ENCODE measurements around the gene TBL1Y. TPM values are rescaled to one million over a fixed set of nuclear protein-coding genes. Genes with fewer than 3 reads are reported as not detected.
A peak's percentile ranks its signal among the peaks of the same experiment; 100 is the strongest.
"Not testable (repeated sequence)": the region's sequence is repeated elsewhere in the genome, so short reads cannot be mapped to it uniquely, and the experiment has no call there.

The TBL1Y gene
- total RNA-seq, result not detected in 2 replicates

DNA sequence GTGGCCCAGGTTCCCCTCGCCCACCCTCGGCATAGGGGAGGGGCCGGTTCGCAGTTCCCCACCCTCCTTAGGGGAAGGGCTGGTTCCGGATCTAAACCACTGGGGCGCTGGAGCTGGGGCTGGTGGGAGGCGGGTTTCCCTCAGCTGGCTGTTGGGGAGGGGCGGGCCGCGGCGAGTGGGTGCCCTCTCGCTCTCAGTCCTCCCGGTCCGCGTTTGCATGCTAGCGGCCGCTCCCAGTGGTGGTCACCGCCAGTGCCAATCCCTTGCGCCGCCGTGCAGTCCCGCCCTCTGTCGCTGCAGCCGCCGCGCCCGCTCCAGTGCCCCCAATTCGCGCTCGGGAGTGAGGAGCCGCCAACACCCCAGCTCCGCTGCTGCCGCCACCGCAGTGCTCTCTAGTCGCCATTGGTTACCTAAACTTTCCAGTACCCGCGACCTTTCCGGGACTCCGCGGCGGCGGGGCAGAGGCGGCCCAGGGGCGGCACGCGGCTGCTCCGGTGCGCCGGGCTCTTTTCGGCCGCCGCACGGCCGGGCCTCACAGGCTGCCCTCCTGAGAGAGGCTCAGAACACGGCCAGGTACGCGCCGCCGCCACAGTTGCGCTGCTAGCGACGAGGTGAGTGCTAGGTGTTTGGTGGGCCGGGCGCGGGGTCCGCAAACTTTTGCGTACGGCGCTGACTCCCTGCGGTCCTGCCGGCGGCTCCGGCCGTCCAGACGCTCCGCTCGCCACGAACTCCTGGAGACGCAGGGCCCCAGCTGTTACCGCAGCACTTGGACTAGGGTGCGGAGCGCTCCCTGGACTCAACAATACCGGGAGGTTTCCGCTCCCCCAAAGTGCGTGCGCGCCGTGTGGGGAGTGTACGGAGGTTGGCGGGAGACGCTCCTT, at the start of gene TBL1Y:
TBL1Y (plus strand) TSS at position 326 of the 881 bp plus-strand sequence. CDS start 114,388 bp downstream, outside the sequence.
- DNase-seq (ENCODE audit: low read depth in 2 of 2), result no peak

DNA sequence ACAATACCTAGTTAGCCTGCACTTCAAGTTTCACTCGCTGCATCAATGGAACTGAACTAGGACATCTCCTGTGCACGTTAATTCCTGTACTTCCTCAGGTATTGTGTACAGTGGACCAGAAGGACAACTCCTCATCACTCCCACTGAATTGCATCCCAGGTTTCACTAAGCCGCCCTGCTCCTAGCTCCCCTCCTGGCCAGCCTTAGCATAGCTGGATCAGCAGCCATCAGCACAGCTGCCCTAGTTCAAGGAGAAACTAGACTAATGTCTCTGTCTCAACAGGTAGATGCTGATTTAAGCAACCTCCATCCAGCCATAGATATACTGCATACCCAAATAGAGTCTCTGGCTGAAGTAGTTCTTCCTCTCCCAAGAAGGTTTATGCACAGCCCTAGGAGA, 16.0 kb upstream of the TBL1Y start:
- no peak for DNase-seq (ENCODE audit: low read depth in 2 of 2)

DNA sequence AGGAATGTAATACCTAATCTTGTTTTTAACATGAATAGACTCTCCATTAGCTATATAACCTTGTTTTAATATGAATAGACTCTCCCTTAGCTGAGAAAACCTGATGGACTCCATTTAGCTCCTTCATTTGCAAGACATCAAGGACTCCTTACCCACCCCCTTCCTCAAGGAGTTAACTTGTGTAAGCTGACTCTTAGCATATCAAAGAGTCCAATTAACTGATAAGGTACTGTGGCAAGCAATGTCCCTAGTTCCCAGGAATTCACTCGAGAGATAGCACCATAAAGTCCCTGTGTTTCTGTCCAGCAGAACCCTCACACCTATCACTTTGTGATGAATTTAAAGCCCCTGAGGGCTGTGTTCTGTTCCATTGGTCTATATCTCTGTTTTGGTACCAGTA, 15.3 kb upstream of the TBL1Y start:
- no peak for DNase-seq (ENCODE audit: low read depth in 2 of 2)

DNA sequence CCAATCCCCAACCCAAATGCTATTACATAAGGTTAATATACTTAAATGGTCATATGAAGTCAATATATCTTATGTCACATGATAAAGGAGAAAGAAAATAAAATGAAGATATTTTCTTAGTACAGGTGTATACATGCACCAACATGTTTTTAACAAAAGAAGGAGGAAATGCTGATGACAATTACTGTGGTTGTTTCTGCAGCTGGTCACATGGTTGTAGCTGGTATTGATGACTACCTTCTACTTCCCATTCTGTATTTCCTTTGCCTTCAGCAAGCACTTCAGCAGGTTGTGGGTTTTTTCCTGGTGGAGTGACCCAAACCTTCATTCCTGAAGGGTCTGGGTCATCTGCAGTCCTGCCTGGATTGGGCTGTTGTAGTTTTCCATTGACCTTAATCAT, 8.4 kb upstream of the TBL1Y start:
- DNase-seq (ENCODE audit: low read depth in 2 of 2), result not testable (repeated sequence)

DNA sequence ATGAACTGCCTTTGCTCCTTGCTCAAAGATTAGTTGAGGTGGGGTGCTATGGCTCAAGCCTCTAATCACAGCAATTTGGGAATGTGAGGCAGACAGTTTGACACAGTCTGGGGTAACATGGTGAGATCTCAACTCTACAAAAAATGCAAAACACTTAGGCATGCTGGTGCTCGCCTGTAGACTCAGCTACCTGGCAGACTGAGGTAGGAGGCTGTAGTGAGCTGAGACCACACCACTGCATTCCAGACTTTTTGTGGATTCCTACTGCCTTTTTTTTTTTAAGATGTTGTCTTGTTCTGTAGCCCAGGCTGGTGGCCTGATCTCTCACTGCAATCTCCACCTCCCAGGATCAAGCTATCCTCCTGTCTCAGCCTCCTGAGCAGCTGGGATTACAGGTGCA, 2.9 kb upstream of the TBL1Y start:
- DNase-seq (ENCODE audit: low read depth in 2 of 2), result no peak

DNA sequence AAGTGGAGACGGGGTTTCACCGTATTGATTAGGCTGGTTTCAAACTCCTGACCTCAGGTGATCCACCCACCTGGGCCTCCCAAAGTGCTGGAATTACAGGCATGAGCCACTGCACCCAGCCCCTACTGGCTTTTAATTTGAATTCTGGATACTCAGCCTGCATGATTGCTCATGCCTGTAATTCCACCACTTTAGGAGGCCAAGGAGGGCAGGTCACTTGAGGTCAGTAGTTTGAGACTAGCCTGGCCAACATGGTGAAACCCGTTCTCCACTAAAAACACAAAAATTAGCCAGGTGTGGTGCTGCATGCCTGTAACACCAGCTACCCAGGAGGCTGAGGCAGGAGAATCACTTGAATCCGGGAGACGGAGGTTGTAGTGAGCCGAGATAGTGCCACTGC, 2.5 kb upstream of the TBL1Y start:
- not testable (repeated sequence) for DNase-seq (ENCODE audit: low read depth in 2 of 2)

DNA sequence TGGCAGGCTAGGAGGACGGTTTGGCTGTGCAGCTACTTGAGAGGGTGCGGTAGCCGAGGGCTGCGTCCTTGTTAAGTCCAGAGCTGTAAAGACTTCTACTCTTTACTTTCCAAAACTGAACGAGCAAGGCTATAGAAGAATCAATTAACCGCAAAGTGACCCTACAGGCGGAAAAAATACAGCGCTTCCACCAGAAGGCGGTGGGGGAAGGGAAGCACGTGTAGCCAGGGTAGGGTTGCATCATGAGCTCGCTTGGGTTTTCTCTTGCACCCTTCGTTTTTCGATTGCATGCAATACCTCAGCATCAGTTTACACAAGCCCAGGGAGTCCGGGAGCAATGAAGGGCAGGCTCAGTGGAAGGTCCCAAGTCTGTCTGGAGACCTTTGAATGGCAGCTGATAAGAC, 1.4 kb upstream of the TBL1Y start:
- no peak for DNase-seq (ENCODE audit: low read depth in 2 of 2)

DNA sequence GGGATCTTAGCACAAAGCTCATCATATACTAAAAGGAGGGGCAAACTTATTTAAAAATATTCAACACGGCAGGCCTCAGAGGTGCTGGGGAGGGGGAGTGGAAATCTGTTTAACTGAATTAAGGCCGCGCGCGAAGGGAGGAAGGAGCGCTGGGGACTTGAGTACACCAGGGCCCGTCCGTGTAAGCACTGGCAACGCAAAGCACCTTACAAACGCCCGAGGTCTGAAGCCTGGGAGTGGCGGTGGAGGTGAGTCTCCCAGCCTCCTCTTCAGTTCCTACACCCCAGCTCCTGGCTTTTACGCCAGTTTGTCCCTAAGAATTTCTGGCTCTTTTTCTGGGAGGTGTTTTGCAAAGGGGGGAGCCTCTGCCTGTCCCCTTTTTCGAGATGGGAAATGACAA, 641 bp upstream of the TBL1Y start:
- no peak for DNase-seq (ENCODE audit: low read depth in 2 of 2)

DNA sequence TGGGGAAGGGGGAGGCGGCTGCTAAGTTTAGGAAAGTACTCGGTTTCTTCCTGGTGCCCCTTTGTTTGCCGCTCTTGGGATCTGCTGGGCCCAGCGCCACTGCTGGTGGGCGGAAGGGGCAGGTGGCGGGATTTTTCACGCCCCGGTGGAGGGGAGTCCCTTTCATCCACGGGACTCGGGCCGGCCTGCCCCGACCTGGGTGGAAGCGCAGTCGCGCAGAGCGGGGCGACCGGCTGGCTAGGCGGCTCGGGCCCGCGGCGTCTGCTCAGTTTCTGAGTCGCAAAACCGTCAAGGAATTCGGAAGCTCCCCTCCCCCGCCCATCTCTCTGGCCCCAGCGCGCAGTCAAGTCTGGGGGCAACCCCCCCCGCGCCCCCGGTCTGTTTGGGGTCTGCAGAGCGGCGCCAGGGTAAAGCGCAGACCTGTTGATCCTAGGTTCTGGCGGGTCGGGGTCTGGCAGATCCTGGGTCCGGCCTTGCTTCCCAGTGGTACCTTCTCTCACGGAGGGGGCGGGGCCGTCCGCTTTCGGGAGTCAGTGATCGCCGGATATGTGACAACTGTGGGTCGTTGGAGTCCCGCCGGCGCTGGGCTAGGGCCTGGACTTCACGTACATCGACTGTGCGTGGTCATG, 870 bp downstream of the TBL1Y start, which contains the start of gene AMELY:
AMELY (minus strand) TSS at position 500 of the 629 bp plus-strand sequence. CDS start 39,144 bp downstream, outside the sequence.
- no peak for DNase-seq (ENCODE audit: low read depth in 2 of 2)

DNA sequence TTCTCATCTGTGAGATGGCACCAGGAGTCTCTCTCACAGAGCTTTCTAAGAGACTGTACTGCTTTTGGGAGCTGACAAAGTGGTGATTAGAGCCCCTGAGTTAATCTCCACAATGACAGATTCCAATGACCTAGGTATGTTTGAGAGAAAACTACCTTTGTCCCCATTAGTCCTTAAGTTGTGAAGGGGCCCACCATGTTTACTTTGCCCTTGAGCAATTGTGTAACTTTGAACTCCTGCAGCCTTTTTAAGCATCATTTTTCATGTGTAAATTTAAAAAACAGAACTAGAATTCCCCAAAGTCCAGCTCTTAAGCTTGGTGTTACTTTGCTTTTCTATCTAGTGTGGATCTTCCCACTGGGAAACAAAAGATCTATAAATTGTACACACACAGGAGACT, 2.9 kb downstream of the TBL1Y start:
- DNase-seq (ENCODE audit: low read depth in 2 of 2), result no peak

DNA sequence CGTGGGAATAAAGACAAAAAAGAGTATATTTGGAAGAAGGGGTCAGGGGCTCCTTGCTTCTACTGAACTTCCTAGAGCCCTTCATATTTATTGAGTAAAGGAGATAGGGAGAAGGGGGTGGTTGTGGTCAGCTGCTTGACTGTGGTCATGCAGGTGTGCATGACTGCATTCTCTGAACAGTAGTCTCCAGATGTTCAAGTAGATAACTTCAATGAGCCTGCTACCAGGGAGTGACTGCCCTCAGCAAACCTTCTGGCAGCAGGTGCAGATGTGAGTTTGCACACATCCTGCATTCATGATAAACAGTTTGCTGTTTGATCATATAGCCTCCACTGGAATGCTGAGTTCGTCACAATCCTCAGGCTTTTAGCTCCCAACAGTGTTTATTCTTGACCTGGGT, 10.6 kb downstream of the TBL1Y start:
- DNase-seq (ENCODE audit: low read depth in 2 of 2), result no peak

DNA sequence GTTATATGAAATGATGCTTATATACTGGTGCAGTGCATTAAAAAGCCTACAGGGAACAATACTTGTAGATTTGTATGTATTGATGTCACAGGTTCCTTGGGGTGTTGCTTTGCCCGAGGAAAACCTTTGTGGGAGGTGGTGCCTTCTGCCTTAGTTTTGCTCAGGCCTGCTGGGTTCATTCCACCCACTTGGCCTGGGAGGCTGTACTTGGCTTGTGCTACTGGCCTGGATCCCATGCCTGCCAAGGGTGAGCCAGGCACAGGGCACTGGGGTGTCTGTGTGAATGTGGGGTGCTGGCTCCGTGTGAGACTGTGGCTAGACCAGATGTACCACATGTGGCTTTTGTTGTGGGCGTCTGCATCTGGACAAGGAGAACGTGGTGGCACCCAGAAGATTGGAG, 17.8 kb downstream of the TBL1Y start:
- DNase-seq (ENCODE audit: low read depth in 2 of 2), result no peak

DNA sequence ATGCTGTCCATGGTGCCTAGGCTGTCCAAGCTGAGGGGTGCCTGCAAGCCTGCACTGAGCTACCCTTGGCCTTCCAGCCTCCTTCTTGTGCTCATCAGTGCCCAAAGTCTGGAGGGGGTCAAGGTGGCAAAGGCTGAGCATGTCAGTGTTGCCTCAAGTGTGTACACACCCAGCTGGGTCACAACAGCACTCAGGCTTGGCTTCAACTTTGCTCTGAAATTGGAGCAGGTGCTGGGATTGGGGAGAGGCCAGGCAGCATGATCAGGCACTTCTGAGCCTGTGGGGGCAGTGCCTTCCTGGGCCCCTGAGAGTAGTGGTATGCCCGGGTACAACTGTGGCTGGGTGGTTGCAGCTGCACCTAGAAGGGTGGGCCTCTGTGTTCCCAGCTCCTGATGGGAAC, 18.7 kb downstream of the TBL1Y start:
- no peak for DNase-seq (ENCODE audit: low read depth in 2 of 2)

DNA sequence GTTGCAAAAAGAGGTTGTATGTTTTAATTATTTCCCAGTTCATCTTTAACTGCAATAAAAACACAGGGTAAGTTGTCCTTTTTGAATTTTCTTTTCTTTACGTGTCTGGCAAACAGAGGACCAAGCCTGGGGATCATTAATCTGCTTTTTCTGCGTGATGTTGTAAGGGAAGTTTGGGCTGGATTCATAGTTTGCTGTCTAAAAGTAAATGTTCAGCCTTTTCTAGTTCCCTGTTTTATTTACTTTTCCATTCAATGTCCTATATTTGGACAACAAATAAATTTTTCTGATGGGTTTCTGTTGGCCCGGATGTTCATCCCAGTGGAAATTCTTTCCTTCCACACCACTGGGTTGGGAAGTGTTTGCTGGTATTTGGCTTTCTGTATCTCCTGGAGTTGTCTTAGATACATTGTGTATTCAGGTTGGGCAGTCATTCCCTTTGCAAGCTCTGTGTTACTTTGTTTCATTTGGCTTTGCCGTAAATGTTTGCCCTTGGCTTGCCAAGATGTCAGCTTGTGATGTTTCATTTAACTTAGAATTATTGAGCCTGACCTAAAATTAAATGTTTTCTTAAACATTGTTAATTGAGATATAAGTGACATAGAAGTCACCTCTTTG, 21.4 kb downstream of the TBL1Y start:
- no peak for DNase-seq (ENCODE audit: low read depth in 2 of 2)

DNA sequence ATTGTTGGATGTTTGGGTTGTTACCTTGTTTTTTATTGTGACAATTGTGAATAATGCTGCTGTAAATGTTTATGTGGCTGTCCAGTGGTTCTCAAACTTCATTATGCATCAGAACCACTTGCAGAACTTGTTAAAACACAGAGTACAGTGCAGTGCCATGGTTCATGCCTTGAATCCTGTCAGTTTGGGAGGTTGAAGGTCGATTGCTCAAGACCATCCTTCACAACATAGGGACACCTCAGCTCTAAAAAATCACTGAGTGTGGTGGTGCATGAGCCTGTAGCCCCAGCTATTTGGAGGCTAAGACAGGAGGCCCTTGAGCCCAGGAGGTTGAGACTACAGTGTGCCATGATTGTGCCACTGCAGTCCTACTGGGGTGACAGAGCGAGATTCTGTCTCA, 25.0 kb downstream of the TBL1Y start:
- DNase-seq (ENCODE audit: low read depth in 2 of 2), result no peak

DNA sequence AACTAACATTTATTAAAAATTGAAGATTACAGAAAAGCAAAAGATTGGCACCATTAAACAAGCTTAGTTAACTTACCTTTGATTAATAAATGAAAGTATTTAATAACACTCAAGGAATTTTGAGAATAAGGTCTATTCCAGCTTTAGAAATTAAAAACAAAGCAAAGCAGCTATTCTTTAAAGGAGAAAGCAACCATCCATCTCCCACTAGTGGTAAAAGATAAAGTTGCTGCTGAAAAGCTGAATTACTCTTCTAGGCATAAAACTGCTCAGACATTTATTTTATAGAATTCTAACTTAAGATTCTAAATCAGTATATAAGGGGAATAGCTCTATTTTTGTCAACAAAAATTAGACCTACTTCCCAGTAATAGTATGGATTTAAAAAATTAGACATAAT, 37.2 kb downstream of the TBL1Y start:
- no peak for DNase-seq (ENCODE audit: low read depth in 2 of 2)

DNA sequence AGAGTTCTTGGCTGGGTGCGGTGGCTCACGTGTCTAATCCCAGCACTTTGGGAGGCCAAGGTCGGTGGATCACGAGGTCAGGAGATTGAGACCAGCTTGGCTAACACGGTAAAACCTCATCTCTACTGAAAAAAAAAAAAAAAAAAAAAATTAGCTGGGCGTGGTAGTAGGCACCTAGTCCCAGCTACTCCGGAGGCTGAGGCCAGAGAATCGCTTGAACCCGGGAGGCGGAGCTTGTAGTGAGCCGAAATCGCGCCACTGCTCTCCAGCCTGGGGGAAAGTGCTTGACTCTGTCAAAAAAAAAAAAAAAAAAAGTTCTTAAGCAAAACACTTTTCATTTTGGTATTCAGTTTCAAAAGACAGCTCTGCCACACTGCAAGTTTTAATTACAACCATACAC, 37.9 kb downstream of the TBL1Y start:
- no peak for DNase-seq (ENCODE audit: low read depth in 2 of 2)

DNA sequence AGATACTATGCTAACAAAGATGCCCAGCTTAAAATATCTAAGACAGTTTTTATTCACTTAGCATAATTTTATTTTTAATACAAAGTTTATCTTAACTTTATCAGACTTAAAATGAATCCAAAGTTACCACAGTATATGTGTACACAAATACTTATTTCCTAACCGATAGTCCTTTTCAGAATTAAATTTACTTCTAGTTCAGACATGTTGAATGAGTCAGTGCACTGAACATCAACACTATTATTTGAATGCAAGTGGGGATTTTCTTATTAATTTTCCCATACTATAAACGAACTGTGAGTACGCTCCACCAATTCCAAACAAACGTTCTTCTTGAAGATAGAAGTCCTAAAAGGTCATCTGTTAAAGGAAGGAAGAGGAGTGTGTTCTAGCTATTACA, 39.5 kb downstream of the TBL1Y start:
- no peak for DNase-seq (ENCODE audit: low read depth in 2 of 2)

DNA sequence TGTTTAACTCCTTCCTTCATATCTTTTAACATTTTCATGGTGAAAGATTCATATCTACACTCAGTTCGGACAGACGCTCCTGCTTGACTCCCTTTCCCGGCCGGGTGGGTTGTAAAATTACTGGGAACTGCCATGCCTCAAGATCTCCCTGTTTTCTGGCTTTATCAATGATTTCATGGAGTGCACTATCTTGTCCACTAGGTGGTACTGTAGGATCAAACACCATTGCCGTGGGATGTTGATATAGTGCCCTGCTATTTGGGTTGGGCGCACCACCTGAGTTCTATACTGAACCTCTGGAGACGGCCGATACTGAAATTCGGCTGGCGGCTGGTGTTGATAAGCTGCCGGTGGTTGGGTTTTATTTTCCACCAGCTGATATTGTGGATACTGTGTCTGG, 54.2 kb downstream of the TBL1Y start:
- DNase-seq (ENCODE audit: low read depth in 2 of 2), result peak in 1 of 2 donors; percentile 40

DNA sequence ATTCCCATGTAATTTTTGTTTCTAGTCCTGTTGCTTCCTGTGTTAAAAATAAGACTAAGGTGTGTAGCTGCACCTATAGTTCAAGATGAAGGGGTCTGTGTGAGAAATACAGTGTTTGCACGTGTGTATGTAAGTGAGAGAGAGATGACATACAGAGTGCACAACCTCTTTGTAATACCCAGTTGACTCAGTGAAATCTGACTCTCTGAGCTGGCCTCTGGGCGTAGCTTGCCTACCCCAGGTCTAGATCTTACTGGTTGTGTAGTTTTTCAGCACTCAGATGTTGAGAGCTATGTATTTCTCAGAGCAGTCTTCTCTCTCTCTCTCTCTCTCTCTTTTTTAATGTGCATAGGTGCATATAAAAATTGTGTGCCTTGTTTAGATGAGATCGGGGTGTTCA, 56.0 kb downstream of the TBL1Y start:
- no peak for DNase-seq (ENCODE audit: low read depth in 2 of 2)

DNA sequence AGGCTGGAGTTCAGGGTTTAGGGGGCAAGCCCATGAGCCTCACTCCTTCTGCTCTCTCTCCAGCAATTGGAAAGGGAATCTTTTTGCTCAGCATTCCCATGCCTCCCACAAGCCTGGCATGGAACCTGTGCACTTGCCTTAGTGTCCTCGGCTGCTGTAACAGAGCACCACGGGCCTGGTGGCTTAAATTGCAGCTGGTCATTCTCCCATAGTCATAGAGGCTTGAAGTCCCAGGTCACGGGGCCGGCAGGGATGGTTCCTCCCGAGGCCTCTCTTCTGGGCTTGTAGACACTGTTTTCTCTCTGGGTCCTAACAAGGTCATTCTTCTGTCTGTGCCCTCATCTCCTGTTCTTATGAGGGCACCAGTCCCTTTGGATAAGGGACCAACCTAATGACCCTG, 57.2 kb downstream of the TBL1Y start:
- no peak for DNase-seq (ENCODE audit: low read depth in 2 of 2)

DNA sequence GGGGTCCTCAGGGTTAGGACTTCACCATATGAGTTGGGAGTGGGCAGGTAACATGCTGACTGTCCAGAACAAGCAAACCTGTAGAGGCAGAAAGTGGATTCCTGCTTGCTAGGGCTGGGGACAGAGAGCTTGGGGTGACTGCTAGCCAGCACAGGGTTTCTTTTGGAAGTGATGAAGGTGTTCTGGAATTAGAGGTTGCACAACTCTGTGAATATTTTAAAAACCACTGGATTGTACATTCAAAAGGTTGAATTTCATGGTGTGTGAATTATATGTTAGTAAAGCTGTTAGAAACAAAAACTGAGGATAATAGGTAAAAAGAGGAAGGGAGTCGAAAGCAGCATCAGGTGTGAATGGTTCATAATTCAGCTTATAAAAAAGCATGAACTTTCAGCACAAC, 57.7 kb downstream of the TBL1Y start:
- no peak for DNase-seq (ENCODE audit: low read depth in 2 of 2)

All from dermis microvascular lymphatic vessel endothelial cell (primary cell).